Osteoblast (primary cell): ENCODE measurements around the gene CDADC1. TPM values are rescaled to one million over a fixed set of nuclear protein-coding genes. Genes with fewer than 3 reads are reported as not detected.
A peak's percentile ranks its signal among the peaks of the same experiment; 100 is the strongest.
"Not testable (repeated sequence)": the region's sequence is repeated elsewhere in the genome, so short reads cannot be mapped to it uniquely, and the experiment has no call there.

Experiments
- DNase-seq: peaks from one replicate; pipeline ENCODE4 v3.0.0; 2011; ENCODE audit warnings: low spot score, mixed read lengths; ENCODE audit not compliant: insufficient read length; ENCODE audit errors: missing footprints
- H2AFZ ChIP-seq: 2 replicates; pipeline ENCODE4 v1.6.0; 2011; ENCODE audit warnings: mild to moderate bottlenecking, low read length
- H3K27ac ChIP-seq: 2 replicates; pipeline ENCODE4 v1.5.1; 2011; ENCODE audit warnings: mild to moderate bottlenecking, low read depth, low read length, moderate library complexity
- H3K27me3 ChIP-seq: 2 replicates; pipeline ENCODE4 v1.6.0; 2012; ENCODE audit warnings: mild to moderate bottlenecking, control low read depth, inconsistent platforms, low read length, moderate library complexity; ENCODE audit not compliant: insufficient read depth
- H3K36me3 ChIP-seq: 2 replicates; pipeline ENCODE4 v1.5.1; 2011; ENCODE audit warnings: mild to moderate bottlenecking, low read length, control low read depth, moderate library complexity; ENCODE audit not compliant: insufficient read depth
- H3K4me1 ChIP-seq: 2 replicates; pipeline ENCODE4 v1.5.1; 2011; ENCODE audit warnings: mild to moderate bottlenecking, low read length, control low read depth, moderate library complexity; ENCODE audit not compliant: insufficient read depth
- H3K4me2 ChIP-seq: 2 replicates; pipeline ENCODE4 v1.6.0; 2011; ENCODE audit warnings: mild to moderate bottlenecking, low read length; ENCODE audit not compliant: insufficient read depth
- H3K4me3 ChIP-seq: fragments of 200-600 bp; sonication (generic); 3 replicates; pipeline ENCODE4 v1.5.1; 2012; ENCODE audit warnings: mild to moderate bottlenecking, low read length, inconsistent platforms; ENCODE audit not compliant: insufficient read depth
- H3K79me2 ChIP-seq: 2 replicates; pipeline ENCODE4 v1.6.0; 2012; ENCODE audit warnings: mild to moderate bottlenecking, low read length, control low read depth, inconsistent platforms; ENCODE audit not compliant: insufficient read depth
- H3K9me3 ChIP-seq: 2 replicates; pipeline ENCODE4 v1.5.1; 2011; ENCODE audit warnings: low read depth, low read length, control low read depth
- H4K20me1 ChIP-seq: 2 replicates; pipeline ENCODE4 v1.6.0; 2012; ENCODE audit warnings: mild to moderate bottlenecking, low read length, control low read depth; ENCODE audit not compliant: insufficient read depth
- total RNA-seq: library from RNA; depleted of rRNA; stranded (reverse); fragments of >200 nt; gene quantifications from 2 replicates; pipeline ENCODE4 v1.2.3, GENCODE V29; 2012
- TF ChIP-seq, protein P1 (sequence below): IDR thresholded peaks from 2 replicates; pipeline ENCODE4 v1.5.1; 2011; ENCODE audit warnings: mild to moderate bottlenecking, low read depth, low read length, moderate library complexity; ENCODE audit errors: extremely low read depth

Gene CDADC1
- total RNA-seq, 1 donor = 3.6 TPM

DNA sequence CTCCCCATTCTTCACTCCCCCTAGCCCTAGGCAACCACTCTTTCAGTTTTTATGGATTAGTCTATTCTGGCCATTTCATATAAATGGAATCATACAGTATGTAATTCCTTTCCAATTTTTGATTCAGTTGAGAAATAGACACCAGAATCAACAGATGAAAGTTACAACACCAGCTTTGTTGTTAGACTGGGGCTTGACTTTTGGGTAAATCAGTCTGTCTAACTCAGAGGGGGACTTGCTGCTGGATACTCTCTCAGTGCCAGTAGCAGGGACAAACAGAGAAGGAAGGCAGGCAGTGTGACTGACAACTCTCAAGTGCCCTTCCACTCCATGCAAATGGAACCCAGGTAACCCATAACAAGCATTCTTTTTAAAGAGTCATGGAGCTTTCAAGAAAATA lies 40.7 kb downstream of the CDADC1 start:
- no peaks in the 10 kb centered on the region for H3K79me2 ChIP-seq
- H3K36me3 ChIP-seq = no peaks in the 10 kb centered on the region
- no peaks in the 10 kb centered on the region for H4K20me1 ChIP-seq
- TF ChIP-seq, protein P1, sequence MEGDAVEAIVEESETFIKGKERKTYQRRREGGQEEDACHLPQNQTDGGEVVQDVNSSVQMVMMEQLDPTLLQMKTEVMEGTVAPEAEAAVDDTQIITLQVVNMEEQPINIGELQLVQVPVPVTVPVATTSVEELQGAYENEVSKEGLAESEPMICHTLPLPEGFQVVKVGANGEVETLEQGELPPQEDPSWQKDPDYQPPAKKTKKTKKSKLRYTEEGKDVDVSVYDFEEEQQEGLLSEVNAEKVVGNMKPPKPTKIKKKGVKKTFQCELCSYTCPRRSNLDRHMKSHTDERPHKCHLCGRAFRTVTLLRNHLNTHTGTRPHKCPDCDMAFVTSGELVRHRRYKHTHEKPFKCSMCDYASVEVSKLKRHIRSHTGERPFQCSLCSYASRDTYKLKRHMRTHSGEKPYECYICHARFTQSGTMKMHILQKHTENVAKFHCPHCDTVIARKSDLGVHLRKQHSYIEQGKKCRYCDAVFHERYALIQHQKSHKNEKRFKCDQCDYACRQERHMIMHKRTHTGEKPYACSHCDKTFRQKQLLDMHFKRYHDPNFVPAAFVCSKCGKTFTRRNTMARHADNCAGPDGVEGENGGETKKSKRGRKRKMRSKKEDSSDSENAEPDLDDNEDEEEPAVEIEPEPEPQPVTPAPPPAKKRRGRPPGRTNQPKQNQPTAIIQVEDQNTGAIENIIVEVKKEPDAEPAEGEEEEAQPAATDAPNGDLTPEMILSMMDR = no peak
- no peaks in the 10 kb centered on the region for H3K9me3 ChIP-seq
- no peak for DNase-seq
- no peaks in the 10 kb centered on the region for H3K27me3 ChIP-seq
- H3K4me1 ChIP-seq = no peaks in the 10 kb centered on the region
- H2AFZ ChIP-seq = no peak overlapping the region
- H3K27ac ChIP-seq = no peak overlapping the region
- H3K4me2 ChIP-seq = no peak overlapping the region
- no peak overlapping the region for H3K4me3 ChIP-seq

DNA sequence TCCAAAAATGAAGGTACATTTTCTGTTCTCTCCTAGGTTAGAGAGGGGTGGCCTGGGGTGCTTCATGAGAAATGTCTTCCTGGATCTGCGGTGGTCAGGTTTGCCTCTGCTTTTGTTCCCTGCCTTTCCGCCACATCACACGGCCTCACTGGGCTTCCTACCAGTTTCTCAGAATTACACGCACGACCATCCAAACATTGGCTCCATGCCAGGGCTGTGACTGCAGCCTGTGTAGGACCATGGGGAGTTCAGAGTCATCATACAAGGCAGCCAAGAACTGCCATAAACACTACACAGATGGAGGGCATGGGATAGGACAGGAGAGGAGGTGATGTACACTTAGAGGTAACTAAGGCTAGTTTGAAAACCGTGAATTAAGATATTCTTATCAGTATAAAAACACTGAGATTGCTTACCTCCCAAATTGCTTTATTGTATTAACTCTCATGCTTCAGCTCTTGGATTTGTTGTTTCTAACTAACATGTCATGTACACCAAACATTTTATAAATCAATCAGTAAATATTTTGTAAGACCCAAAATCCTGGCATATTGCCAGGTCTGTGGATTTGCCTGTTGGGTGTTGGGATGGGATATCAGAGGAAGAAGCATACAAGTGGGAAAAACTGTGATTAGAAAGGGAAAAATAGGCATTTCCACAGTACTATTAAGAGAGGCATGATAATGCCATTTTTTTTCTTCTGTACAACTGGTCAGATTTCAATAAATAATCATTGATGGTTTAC lies 45.2 kb downstream of the CDADC1 start:
- Histone ChIP-seq H3K36me3 (no peaks in the 10 kb centered on the region), H3K4me2 (peak overlapping the region; percentile 14), H3K79me2 (no peaks in the 10 kb centered on the region), H3K27me3 (no peaks in the 10 kb centered on the region), H4K20me1 (no peaks in the 10 kb centered on the region), H3K4me3 (no peak overlapping the region), H3K4me1 (no peaks in the 10 kb centered on the region), H2AFZ (no peak overlapping the region), H3K9me3 (no peaks in the 10 kb centered on the region), H3K27ac (no peak overlapping the region)
- DNase-seq = peak; percentile 80
- TF ChIP-seq, protein P1 = no peak

DNA sequence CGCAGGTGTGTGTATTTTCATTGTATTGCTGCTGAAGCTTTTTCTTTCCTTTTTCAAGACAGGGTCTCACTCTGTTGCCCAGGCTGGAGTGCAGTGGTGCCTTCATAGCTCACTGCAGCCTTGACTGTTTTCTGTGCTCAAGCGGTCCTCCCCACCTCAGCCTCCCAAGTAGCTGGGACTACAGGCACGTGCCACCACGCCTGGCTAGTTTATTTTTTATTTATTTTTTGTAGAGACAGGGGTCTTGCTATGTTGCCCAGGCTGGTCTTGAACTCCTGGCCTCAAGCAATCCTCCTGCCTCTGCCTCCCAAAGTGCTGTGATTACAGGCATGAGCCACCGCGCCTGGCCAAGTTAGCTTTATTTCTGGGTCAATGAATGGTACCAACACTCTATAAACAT lies 47.0 kb downstream of the CDADC1 start:
- not testable (repeated sequence) for H2AFZ ChIP-seq, H3K79me2 ChIP-seq, H3K27me3 ChIP-seq, H3K4me1 ChIP-seq, H3K27ac ChIP-seq, H3K9me3 ChIP-seq, DNase-seq, H3K4me3 ChIP-seq, H3K4me2 ChIP-seq, H4K20me1 ChIP-seq, H3K36me3 ChIP-seq

DNA sequence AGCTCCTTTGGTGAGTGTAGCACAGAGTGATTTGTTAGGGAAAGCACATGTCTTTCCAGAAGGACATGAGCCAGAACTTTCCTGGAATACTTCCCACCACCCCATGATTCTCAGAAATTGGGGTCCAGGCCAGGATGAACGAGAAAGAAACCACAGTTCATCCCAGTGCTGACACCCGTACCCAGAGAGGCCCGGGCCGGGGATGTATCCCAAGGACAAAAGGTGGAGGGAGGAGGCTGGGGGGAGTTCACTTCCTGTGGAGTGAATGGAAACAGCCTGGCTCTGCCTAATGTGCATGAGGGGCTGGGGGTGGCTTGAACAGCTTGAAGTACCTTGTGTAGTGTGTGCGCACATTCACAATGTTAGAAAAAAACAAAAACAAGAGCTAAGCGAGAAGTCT lies 47.5 kb downstream of the CDADC1 start:
- H3K79me2 ChIP-seq = no peaks in the 10 kb centered on the region
- H3K27ac ChIP-seq = no peak overlapping the region
- no peak overlapping the region for H3K4me3 ChIP-seq
- H3K36me3 ChIP-seq = no peaks in the 10 kb centered on the region
- no peak for DNase-seq
- H2AFZ ChIP-seq = no peak overlapping the region
- no peaks in the 10 kb centered on the region for H3K9me3 ChIP-seq
- no peaks in the 10 kb centered on the region for H3K27me3 ChIP-seq
- H3K4me1 ChIP-seq = no peaks in the 10 kb centered on the region
- TF ChIP-seq, protein P1 = no peak
- no peak overlapping the region for H3K4me2 ChIP-seq
- no peaks in the 10 kb centered on the region for H4K20me1 ChIP-seq
